NCI-H128 (cell line): ENCODE measurements around the gene HOPX.
"Not testable (repeated sequence)": the region's sequence is repeated elsewhere in the genome, so short reads cannot be mapped to it uniquely, and the experiment has no call there.

Experiments used
- DNase-seq: peaks from one replicate; lab custom pipeline; 2025; ENCODE audit not compliant: unreplicated experiment; lab: John Stamatoyannopoulos, UW

Gene HOPX

GRCh38 chr4:56655627-56656345 lies 25.3 kb downstream of the HOPX start:
- no peak for DNase-seq

GRCh38 chr4:56655209-56655626 lies 25.9 kb downstream of the HOPX start:
- DNase-seq = no peak

- no peak for DNase-seq
These were observed 26.9 kb downstream of the HOPX start for GRCh38 chr4:56654238-56654632.

GRCh38 chr4:56653461-56654237 lies 27.4 kb downstream of the HOPX start:
- DNase-seq = no peak

GRCh38 chr4:56652196-56652595 lies 28.9 kb downstream of the HOPX start:
- DNase-seq = no peak

GRCh38 chr4:56651056-56651350 lies 30.1 kb downstream of the HOPX start:
- no peak for DNase-seq

GRCh38 chr4:56650262-56651055 lies 30.6 kb downstream of the HOPX start:
- DNase-seq = no peak

GRCh38 chr4:56649445-56650261 lies 31.4 kb downstream of the HOPX start:
- DNase-seq = no peak

GRCh38 chr4:56648824-56649151 lies 32.3 kb downstream of the HOPX start:
- DNase-seq = no peak

GRCh38 chr4:56648021-56648823 lies 32.9 kb downstream of the HOPX start:
- no peak for DNase-seq

- no peak for DNase-seq
These were observed 34.8 kb downstream of the HOPX start for GRCh38 chr4:56646341-56646740.

- DNase-seq = no peak
These were observed 37.5 kb downstream of the HOPX start for GRCh38 chr4:56643596-56643995.

GRCh38 chr4:56641494-56642051 lies 39.5 kb downstream of the HOPX start:
- no peak for DNase-seq

- DNase-seq = no peak
These were observed 40.2 kb downstream of the HOPX start for GRCh38 chr4:56640621-56641493.

GRCh38 chr4:56637791-56638190 lies 43.3 kb downstream of the HOPX start:
- DNase-seq = no peak

GRCh38 chr4:56637154-56637553 lies 43.9 kb downstream of the HOPX start:
- no peak for DNase-seq

GRCh38 chr4:56634954-56635353 lies 46.1 kb downstream of the HOPX start:
- DNase-seq = not testable (repeated sequence)

GRCh38 chr4:56633486-56633885 lies 47.6 kb downstream of the HOPX start:
- no peak for DNase-seq
